Head of caudate nucleus (tissue), 42 donors: Measurements from ENCODE around the gene NSRP1.
"Not testable (repeated sequence)": the region's sequence is repeated elsewhere in the genome, so short reads cannot be mapped to it uniquely, and the experiment has no call there.

Experiments
- DNase-seq, 42 donors: peaks; one replicate each; pipeline versions ENCODE4 v3.0.0 to v3.0.0-alpha.2; 2020 to 2021; ENCODE audit warnings: mixed read lengths in 7 of 42
- intact Hi-C: fragments of 100-400 bp; cut with DNase I; formaldehyde crosslinking; loops from one replicate; pipeline ENCODE4 v1.15.0; 2022

Gene NSRP1

DNA sequence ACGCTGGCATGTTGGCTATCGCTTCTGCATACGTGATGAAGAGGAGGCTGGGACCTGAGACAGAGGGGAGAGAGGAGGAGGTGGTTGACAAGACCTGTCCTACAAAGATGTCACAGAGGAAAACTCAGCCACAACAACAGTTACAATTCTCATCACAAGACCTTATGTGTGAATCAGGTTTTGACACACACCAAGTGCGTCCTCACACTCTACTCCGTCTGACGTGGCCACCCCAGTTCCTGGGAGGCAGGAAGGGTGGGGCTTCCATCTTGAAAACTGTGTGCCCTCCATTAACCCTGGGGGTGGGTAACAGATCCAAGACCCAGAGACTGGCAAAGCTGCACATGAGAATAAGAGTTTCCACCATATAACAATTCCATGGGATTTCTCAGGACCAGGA lies 94.8 kb downstream of the NSRP1 start:
- intact Hi-C loops, result no loop called here

DNA sequence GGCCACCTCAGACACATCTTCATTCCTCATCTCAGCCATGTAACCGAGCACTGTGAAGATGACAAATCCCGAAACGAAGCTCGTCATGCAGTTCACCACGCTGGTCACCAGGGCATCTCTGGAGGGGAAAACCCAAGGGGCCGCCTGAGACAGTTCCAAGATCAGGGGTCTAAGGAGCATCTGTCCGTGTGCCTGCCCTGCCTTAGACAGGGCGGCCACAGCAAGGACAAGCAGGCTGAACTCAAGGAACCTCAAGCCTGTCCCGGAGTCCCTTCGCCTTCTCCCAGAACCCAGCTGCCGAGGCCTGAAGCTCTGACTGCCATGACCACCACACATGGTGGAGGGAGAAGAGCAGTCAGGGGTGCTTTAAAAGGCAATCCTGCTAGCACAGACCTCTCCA lies 96.1 kb downstream of the NSRP1 start:
- intact Hi-C loops, result no loop called here
- no peak for DNase-seq

More for the DNA sequence above, 94.8 kb downstream of the NSRP1 start:
- no peak for DNase-seq

GRCh38 chr17:30217054-30217453 lies 100.4 kb downstream of the NSRP1 start:
- no peak for DNase-seq
- intact Hi-C loops, result no loop called here

- no peak for DNase-seq
- intact Hi-C loops, result no loop called here
Observed at GRCh38 chr17:30217746-30218245, 101.2 kb downstream of the NSRP1 start.

DNA sequence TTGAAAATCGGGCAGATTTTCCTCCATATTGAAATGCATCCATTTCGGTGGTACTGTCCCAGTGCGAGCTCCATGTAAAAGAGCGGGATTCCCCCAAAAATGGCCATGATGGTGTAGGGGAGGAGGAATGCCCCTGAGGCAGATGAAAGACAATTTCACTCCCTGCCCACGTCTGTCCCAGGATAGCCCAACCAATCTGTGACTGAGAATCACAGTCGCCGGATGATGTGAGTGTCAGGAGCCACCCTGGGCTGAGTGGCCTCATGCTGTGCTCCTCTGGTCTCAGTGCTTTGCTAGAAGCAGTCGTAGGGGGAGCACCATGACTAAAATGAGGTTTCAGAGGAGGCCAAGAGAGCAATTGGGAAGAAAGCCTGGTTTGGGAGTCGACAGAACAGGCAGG lies 102.2 kb downstream of the NSRP1 start:
- no peak for DNase-seq
- intact Hi-C loops, result no loop called here

DNA sequence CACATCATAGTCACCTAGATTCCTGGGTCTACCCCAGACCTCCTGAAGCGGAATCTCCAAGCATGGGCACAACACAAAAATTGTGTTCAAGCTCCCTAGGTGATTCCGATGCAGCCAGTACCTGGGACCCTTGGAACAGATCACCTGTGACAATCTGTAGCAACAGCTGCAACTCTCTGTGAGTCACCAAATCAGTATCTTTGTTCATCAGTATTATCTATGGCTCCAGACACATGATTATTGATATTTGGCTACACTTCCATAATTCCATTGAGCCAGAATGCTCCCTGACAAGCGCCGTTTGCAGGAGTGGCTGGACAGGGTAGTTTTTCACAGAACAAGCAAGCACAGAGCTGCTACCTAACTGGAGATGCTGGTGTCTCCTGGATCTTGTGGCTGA lies 102.7 kb downstream of the NSRP1 start:
- intact Hi-C loops, result no loop called here
- DNase-seq, result no peak

DNA sequence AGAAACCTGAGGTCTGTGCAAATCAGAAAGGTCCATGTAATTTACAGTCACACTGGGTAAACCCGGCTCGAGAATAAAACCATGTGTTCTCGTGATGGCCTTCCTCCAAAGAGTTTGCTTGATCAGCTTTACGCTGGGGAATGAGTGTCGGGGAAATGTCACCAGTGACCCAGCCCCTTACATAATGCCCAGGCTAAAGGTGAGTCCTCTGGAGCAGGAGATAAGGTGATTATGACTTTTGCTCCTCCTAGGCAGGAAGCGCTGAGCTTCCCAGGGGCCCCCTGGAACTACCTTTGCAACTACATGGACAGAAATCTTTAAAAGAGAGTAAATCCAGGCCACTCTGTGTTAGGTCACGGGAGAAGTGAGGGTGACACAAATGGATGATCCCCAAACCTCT lies 103.2 kb downstream of the NSRP1 start:
- DNase-seq, result no peak
- intact Hi-C loops, result no loop called here

GRCh38 chr17:30220414-30220813 lies 103.8 kb downstream of the NSRP1 start:
- intact Hi-C loops, result no loop called here
- no peak for DNase-seq

DNA sequence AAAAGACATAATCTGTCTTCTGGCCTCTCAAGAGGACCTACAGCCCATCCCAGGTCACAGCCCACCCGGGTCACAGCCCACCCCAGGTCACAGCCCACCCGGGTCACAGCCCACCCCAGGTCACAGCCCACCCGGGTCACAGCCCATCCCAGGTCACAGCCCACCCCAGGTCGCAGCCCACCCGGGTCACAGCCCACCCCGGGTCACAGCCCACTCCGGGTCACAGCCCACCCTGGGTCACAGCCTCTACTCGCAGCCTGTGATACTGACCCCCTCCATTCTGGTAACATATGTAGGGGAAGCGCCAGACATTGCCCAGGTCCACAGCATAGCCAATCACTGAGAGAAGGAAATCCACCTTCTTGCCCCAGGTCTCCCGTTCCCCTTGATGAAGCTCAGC lies 104.7 kb downstream of the NSRP1 start:
- no peak for DNase-seq
- intact Hi-C loops, result no loop called here

- intact Hi-C loops, result no loop called here
- no peak for DNase-seq
Observed at GRCh38 chr17:30222251-30222650, 105.6 kb downstream of the NSRP1 start.

GRCh38 chr17:30222721-30223175 lies 106.1 kb downstream of the NSRP1 start:
- no peak for DNase-seq
- intact Hi-C loops, result no loop called here

DNA sequence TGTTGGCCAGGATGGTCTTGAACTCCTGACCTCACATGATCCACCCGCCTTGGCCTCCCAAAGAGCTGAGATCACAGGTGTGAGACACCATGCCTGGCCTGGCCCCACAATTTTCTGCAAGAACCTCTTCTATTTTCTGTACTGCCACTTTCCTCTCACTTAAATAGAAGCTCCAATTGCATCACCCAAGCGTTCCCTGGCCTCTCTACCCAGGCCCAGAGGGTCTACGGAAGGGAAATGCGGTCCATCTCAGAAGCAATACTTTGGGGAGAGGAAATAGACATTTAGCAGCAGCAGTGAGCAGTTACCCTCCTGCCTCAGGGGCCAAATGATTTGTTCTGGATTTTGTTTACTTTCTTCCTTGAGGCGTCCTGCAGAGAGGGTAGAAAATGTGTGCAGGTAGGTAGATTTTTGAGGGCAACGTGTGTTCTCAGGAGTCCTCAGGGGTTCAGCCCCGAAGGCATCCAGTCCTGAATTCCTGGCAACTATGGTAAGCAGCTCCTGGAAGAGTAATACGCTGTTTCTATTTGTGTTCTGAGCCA lies 107.9 kb downstream of the NSRP1 start:
- intact Hi-C loops, result no loop called here
- no peak for DNase-seq

- intact Hi-C loops, result no loop called here
- DNase-seq, result no peak
Observed at GRCh38 chr17:30225112-30225511, 108.5 kb downstream of the NSRP1 start.

DNA sequence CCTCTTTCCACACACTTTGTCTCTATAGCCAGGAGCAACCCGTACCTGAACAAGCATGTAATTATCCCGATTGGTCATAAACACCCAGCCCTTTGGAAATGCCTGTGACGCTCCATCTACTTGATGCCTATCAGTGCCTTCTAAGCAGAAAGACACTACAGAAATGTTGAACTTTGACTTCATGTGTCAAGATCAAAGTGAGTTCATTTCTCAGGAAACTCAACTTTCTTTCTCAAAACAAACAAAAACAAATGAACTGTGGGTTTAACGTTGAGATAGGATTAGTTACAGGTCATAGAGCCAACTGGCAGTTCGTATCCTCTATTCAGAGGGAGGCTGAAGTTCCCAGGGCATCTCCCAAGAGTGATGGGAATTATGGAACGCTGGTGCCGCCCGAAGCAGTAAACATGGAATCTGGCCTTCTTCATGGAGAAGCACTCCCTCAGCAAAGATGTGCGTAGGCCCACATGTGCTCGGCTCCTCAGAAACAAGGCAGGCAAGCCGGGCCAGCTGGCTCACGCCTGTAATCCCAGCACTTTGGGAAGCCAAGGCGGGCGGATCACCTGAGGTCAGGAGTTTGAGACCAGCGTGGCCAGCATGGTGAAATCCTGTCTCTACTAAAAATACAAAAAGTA lies 109.4 kb downstream of the NSRP1 start:
- intact Hi-C loops, result no loop called here

DNA sequence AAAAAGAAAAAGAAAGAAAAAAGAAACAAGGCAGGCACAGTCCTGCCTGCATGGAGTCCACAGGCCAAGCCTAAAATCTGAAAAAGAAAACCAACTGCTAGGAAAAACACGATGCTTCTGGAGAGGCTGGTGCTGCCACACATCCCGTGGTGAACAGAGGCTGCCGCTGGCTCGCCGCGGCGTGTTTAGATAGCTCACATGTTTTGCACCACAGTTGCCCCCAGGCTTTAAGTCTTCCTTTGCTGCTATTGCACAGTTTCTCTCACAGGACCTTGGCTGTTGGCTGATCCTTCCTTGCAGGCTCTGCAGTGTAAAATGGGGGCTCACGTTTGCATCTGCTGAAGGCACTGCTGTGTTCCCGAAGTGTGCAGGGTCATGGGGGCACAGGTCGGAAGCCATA lies 110.3 kb downstream of the NSRP1 start:
- intact Hi-C loops, result no loop called here
- DNase-seq, result no peak

More for the DNA sequence above, 109.4 kb downstream of the NSRP1 start:
- no peak for DNase-seq

GRCh38 chr17:30228011-30228410 lies 111.4 kb downstream of the NSRP1 start:
- DNase-seq, result no peak
- intact Hi-C loops, result no loop called here

DNA sequence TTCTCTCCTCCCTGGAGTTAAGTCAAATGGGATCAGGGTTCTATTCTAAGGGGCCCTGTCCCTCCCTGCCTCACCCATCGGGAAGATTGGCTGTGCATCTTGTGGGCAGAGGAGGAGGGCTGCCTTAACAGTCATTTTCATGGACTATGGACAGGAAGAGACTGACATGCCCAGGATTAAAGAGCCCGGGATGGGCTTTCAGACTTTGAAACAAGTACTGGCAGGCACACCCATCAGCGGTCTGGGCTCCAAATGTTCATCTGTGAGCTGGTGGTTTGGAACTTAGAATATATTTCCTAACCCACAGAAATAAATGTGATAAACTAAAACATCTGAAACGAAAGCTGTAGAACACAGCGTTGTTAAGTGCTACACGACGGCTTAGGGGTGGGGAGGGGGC lies 112.4 kb downstream of the NSRP1 start:
- intact Hi-C loops, result no loop called here
- no peak for DNase-seq

- intact Hi-C loops, DNase-seq: not testable (repeated sequence)
Observed at GRCh38 chr17:30230009-30230408, 113.4 kb downstream of the NSRP1 start.

- DNase-seq, result no peak
- intact Hi-C loops, result no loop called here
Observed at GRCh38 chr17:30230596-30231125, 114.0 kb downstream of the NSRP1 start.

GRCh38 chr17:30232015-30232823 lies 115.6 kb downstream of the NSRP1 start:
- intact Hi-C loops, result no loop called here
- DNase-seq, result no peak
